ENCODE results near the gene AP4S1.
"Not testable (repeated sequence)": the region's sequence is repeated elsewhere in the genome, so short reads cannot be mapped to it uniquely, and the experiment has no call there.

Gene AP4S1

DNA sequence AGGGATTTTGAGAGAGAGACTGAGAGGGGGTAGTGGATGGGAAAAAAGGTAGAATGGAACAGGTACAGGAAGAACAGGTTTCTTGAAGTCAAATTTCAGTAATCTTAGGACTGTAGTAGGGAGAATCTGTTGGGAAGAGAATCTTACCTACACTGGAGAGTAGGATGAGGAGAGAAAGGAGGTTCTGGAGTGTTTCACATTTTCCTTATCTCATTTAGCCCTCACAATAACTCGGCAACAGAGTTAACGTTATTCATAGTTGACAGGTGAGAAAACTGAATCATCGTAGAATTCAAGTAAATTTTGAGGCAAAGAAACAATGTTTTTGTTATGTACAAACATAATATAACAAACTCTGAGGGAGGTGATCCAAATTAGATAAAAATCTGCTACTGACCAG, 17.9 kb downstream of the AP4S1 start:
- DNase-seq (ENCODE audit: low read depth) = no peak

DNA sequence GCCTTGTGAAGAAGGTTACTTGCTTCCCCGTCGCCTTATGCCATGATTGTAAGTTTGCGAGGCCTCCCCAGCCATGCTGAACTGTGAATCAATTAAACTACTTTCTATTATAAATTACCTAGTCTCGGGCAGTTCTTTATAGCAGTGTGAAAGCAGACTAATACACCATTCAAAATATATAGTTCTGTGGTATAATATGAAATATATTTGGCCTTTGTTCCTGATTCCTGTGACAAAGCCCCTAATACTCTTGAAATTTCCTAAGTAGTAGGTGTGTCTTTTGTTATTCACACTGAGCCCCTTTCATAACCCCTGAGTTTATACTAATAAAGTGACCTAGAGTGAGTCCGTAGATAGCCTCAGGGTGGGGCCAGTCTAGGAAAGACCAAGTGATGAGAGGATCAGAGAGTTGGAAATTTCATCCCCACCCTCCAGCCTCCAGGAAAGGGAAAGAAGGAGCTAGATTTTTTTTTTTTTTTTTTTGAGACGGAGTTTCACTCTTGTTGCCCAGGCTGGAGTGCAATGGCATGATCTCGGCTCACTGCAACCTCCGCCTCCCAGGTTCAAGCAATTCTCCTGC, 20.1 kb downstream of the AP4S1 start:
- DNase-seq (ENCODE audit: low read depth) = no peak

DNA sequence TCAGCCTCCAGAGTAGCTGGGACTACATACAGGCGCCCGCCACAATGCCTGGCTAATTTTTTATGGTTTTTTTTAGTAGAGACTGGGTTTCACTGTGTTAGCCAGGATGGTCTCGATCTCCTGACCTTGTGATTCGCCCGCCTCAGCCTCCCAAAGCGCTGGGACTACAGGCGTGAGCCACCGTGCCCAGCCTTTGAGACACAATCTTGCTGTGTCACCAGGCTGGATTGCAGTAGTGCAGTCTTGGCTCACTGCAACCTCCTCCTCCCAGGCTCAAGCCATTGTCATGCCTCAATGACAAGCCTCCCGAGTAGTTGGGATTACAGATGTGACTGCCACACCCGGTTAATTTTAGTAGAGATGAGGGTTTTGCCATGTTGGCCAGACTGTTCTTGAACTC, 22.1 kb downstream of the AP4S1 start:
- no peak for DNase-seq (ENCODE audit: low read depth)

DNA sequence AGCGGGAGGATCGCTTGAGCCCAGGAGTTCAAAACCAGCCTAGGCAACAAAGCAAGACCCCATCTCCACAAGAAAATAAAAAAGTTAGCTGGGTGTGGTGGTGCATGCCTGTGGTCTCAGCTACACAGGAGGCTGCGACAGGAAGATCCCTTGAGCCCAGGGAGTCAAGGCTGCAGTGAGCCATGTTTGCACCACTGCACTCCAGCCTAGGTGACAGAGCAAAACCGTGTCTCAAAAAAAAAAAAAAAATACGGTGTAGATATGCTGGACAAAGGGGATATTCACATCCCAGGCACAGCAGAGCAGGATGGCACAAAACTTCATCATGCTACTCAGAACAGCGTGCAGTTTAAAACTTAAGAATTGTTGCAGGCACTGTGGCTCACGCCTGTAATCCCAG, 25.6 kb downstream of the AP4S1 start:
- DNase-seq (ENCODE audit: low read depth) = no peak

DNA sequence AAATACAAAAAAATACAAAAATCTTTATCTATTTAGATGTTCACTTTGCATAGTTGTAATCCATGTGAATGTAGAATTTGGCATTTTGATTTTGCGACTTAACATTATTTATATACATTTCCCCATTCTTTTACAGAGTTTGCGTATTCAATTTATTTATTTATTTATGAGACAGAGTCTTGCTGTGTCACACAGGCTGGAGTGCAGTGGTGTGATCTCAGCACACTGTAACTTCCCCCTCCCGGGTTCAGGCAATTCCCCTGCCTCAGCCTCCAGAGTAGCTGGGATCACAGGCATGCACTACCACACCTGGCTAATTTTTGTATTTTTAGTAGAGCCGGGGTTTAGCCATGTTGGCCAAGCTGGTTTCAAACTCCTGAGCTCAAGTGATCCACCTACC, 26.1 kb downstream of the AP4S1 start:
- no peak for DNase-seq (ENCODE audit: low read depth)

DNA sequence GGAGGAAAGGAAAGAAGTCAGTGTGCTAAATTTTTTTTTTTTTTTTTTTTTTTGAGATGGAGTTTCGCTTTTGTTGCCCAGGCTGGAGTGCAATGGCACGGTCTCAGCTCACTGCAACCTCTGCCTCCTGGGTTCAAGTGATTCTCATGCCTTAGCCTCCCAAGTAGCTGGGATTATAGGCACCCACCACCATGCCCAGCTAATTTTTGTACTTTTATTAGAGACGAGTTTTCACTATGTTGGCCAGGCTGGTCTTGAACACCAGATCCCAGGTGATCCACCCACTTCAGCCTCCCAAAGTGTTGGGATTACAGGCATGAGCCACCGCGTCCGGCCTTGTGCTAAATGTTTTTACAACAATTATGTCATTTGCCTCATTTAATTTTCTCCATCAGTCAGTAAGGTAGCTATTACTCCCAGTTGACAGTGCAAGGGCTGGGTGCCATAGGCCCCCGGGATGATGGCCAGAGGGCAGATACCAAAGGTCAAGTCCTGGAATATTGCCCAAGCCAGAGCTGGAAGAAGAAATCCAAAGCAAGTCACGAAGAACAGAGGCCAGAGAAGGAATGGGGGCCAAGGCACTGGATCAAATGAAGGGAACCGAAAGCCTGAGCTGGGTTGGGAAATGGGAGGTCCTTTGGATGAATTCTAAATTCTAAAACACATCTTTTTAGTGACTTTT, 27.6 kb downstream of the AP4S1 start:
- not testable (repeated sequence) for DNase-seq (ENCODE audit: low read depth)

DNA sequence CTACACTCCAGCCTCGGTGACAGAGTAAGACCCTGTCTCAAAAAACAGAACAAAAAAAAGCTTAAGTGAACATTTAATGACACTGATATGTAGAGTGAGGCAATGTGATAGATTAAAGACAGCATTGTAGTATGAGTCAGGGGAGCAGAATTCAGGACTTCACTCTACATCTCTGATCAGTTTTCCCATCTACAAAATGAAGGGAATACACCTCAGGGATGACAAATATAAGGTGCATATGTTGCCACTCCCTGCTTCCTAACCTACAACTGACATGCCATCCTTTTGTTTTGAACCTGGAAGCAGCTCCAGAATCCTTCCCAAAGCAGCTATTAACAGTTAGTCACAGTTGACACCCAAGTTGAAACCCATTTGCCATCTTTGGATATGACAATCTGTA, 31.6 kb downstream of the AP4S1 start:
- no peak for DNase-seq (ENCODE audit: low read depth)

DNA sequence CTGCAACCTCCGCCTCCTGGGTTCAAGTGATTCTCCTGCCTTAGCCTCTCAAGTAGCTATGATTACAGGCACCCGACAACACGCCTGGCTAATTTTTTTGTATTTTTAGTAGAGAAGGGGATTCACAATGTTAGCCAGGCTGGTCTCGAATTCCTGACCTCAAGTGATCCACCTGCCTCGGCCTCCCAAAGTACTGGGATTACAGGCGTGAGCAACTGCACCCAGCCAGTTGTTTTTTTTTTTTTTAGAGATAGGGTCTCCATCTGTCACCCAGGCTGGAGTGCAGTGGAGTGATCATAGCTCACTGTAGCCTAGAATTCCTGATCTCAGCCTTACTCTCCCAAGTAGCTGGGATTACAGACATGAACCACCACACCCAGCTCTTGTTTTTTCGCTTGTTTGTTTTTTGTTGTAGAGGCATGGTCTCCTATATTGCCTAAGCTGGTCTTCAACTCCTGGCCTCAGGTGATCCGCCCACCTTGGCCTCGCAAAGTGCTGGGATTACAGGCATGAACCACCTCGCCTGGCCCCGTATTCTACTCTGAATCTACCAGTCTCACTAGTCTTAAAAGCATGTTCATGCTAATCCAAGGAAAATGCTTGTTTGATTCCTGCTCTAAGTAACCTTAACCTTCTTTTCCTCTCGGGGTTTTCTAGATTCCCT, 32.4 kb downstream of the AP4S1 start:
- DNase-seq (ENCODE audit: low read depth) = no peak

DNA sequence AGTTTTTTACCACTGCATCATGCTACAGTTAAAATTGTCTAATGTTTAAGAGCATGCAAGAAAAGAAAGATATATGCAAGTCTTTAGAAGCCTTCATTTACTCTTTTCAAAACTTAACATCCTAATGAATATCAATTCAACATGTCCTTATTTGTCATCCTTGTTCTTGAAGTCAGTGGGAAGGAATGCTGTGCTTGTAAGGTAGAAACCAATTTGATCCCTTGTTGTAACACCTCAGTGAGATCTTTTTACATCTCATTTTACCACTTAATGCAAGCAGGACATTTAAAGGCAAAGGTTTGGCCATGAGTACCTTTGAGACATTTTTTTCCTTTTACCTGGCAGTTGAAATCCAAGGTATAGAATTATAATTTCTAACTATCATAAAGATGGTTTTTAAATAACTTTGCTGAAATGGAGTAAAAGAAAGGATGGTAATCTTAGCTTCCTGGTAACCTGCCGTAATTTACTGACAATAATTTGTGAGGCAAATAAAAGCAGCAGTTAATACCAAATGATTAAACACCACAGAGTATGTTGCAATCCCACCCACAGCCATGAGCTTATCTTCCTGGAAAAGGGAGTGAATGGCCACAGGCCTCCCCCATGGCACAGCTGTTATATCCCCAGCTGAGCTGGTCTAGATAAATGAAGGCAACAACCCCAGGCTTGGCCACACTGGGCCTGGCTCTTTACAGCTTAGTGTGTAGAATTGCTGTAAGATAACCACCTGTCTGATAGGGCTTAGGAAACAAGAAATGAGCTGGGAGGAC, 33.9 kb downstream of the AP4S1 start:
- DNase-seq (ENCODE audit: low read depth) = no peak

DNA sequence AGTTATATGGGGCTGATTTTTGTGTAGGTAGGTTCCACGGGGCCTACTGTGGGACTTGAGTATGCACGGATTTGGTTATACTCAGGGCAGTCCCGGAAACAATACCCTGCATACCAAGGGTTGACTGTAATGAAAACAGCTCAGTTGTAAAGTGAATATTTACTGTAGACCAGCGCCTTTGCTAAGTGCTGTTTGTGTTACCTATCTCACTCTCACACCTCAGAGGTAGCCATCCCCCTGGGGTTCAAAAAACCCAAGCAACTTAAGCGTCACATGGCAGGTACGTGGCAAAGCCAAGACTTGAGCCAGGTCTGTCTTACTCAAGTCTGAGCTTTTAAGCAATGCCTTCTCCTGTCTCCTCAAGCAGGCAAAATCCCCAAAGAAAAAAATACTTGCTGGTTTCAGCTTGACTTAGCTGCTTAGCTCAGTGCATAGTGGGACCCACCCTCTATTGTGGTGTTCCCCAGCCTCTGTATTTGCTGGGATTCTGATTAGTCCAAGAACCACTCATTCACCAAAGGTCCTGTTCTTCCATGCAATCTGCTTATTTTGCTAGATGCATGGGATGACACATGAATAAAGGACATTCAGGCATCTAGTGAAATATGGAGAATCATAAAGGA, 34.9 kb downstream of the AP4S1 start:
- DNase-seq (ENCODE audit: low read depth) = no peak

DNA sequence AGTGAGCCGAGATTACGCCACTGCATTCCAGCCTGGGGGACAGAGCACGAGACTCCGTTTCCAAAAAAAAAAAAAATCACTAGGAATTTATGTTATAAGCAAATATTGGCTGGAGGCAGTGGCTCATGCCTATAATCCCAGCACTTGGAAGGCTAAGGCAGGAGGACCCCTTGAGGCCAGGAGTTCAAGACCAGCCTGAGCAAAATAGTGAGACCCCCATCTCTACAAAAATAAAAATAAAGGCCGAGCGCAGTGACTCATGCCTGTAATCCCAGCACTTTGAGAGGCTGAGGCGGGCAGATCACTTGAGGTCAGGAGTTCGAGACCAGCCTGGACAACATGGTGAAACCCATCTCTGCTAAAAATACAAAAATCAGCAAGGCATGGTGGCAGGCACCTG, 37.5 kb downstream of the AP4S1 start:
- DNase-seq (ENCODE audit: low read depth) = not testable (repeated sequence)

DNA sequence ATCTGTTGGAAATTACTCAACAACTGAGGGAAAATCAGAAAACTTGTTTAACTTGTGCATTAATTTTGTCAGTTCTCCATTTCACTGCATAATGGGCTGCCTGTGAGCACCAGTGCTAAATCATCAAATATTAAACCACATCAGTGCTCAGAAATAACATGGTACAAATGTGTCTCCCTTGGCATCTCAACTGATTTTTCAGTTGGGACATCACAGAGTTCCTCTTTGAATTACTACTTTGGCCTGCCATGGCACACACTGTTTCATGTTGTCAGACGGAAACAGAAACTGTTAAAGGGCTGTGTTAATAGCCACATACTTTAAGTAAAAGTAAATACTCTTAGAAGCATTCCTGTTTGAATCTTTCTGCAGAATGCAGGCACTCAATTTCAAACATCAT, 42.8 kb downstream of the AP4S1 start:
- DNase-seq (ENCODE audit: low read depth) = no peak

DNA sequence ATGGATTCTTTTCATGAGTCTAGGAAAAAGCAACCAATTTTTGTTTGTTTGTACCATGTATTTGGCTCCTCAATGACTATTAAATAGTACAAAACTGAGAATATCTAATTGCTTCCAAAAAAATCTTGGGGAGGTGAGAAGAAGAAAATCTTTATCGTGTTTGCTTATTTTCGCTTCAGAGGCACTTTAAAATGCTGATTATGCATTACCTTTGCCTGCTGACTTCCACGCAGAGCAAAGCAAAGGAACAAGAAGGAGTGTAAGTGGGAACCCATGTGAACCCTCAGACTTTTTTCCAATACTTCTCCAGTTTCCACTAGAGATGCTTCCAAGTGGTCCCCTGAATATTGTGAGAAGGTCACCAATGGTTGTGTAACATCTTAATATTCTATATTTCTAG, 43.9 kb downstream of the AP4S1 start:
- no peak for DNase-seq (ENCODE audit: low read depth)

DNA sequence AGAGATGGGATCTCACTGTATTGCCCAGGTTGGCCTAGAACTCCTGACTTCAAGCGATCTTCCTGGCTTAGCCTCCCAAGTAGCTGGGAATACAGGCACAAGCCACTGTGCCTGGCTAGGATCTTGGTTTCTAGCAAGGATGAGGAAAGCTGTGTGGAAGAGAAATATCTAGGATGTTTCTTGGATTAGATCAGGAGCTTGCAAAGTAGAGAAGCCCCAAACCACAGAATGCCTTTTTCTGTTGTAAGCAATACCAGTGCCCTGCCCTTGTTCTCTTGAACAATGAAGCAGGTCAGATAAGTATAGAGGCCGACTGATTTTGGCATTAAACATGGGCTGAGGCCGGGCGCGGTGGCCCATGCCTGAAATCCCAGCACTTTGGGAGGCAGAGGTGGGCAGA, 45.0 kb downstream of the AP4S1 start:
- DNase-seq (ENCODE audit: low read depth) = no peak

DNA sequence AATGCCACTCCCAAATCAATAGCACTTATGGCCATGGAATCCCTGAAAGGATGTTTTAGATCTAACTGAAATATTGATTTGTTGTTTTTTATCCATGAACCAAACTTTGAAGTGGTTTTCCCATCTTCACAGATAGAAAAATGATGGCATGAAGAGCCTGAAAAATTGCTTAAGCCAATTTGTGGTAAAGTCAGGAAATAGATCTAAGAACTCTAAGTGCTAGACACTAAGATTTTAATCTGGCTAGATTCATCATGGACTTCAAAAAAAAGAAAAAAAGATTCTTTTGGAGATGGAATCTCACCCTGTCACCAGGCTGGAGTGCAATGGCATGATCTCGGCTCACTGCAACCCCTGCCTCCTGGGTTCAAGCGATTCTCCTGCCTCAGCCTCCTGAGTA, 45.7 kb downstream of the AP4S1 start:
- DNase-seq (ENCODE audit: low read depth) = no peak

DNA sequence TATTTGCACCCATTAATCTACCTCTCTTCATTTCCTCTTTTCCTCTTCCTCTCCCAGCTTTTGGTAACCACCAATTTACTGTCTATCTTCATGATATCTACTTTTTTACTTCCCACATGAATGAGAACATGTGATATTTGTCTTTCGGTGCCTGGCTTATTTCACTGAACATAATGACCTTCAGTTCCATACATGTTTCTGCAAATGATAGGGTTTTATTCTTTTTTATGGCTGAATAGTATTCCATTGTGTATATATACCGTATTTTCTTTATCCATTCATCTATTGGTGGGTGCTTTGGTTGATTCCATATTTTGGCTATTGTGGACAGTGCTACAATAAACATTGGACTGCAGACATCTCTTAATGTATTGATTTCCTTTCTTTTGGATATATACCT, 49.7 kb downstream of the AP4S1 start:
- DNase-seq (ENCODE audit: low read depth) = no peak

DNA sequence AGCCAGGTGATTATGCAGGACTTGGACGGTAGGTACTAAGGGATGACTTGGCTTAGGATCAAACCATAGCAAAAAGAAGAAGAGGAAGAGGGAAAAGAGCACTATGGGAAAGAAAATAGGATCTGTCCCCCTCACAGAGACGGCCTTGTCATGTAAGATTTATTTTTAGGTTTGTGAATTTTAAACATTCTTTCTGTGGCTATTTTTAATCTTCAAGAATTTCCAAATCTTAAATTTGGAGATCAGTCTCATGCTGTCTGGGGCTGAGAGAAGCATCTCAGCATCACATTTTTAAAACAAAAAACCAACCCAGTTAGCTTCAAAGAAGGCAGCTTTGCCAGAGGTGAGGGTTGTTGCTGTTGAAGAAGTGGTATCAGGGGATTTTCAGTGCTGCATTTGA, 53.3 kb downstream of the AP4S1 start:
- no peak for DNase-seq (ENCODE audit: low read depth)

DNA sequence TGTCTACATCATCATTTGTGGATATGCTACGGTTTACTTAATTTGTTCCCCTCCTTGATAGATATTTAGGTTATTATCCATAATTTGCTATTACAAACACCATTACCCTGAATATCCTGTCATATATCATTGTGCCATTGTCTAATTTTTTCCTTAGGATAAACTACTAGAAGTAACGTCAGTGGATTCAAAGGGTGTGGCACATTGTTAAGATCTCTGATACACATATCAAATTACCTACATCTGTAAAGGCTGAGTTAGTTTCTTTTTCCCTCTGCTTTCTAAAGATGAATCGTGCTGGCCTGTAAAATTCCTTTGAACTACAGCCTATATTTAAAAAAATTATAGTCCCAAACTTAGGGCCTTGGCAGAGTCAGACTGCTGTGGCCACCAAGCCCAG, 54.6 kb downstream of the AP4S1 start:
- DNase-seq (ENCODE audit: low read depth) = no peak

DNA sequence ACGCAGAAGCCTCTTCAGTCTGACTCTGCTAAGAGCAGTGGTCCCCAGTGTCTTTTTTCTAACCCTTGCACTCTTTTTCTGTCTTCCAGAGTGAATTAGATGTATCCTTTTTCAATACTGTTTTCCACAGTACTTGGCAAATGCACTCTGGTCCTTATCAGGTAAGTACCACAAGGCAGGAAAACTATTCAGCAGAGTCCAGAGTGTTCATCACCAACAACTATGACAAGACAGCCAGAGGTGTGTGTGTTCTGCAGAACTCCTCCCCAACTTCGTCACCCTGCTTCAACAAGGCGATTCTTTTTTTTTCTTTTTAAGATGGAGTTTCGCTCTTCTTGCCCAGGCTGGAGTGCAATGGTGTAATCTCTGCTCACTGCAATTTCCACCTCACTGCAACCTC, 55.0 kb downstream of the AP4S1 start:
- DNase-seq (ENCODE audit: low read depth) = no peak

DNA sequence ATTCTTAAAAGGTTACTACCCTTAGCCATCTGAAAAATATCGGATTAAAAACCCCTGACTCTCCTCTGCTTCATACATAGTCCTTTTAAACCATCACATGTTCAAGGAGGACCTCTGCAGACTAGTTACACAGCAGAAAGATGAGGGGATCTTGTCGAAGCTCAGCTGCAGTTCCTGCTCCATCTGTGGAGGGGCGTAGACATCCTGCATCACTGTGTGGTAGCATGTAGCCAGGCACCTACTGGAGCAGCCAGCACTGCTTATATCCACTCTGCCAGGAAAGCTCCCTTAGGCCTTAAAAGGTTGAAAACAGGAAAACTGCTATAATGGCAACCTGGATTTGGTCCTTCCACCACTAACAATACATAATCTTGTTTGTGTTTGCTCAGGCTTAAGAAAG, 58.3 kb downstream of the AP4S1 start:
- no peak for DNase-seq (ENCODE audit: low read depth)

DNA sequence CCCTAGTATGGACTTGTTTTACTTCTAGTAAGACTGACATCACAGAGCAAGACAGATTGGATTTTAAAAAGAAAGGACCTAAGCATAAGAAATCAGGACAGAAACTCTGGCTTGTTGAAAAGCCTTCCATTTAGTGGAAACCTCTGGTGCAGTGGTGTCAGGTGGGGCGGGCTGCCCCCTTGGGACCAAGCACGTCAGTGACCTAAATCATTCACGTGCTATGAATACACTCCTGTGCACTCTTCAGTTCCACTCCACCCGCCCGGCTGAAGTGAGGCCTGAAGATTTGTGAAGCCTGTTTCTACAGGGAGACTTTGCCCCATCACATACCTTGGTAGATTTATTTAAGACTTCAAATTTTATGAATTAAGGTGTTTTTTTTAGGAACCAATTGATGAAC, 58.9 kb downstream of the AP4S1 start:
- no peak for DNase-seq (ENCODE audit: low read depth)

DNA sequence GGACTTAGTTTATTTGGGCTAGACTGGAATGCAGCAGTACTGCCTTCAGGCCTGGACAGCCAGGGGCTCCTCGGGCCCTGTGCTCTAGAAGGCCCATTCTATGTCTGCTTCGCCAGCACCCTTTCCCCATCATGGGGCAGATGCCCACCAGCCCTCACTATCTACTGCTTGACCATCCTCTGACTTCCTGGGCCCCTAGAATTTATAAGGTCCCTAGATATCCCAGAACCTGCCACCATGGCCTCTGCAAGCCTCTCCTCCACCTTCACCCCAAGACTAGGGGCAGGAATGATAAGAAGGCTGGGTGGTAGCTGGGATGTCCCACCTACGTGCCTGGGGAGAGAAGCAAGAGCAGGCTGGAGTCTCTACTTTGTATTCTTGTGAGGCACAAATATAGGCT, 59.6 kb downstream of the AP4S1 start:
- no peak for DNase-seq (ENCODE audit: low read depth)

DNA sequence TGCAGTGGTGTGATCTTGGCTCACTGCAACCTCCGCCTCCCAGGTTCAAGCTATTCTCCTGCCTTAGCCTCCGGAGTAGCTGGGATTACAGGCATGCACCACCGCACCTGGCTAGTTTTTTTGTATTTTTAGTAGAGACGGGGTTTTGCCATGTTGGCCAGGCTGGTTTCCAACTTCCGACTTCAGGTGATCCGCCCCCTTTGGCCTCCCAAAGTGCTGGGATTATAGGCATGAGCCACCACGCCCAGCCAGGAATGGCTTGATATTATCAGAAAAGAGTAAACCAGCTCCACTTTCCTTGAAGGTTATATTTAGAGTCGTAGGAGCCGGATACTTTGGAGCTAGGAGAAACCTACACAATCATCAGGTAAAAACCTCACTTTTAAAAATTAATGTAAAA, 61.0 kb downstream of the AP4S1 start:
- not testable (repeated sequence) for DNase-seq (ENCODE audit: low read depth)

Measured in stimulated activated CD8-positive, alpha-beta memory T cell treated with anti-CD3 and anti-CD28 coated beads, Interleukin-7, amount 100 ng/mL, for 24 hours (primary cell).